ENCODE measurements around the gene NFAM1. TPM values are rescaled to one million over a fixed set of nuclear protein-coding genes. Genes with fewer than 3 reads are reported as not detected.

The NFAM1 gene
- total and polyA plus RNA-seq, 4 donors = 0.36 to 3.8 (median 2.6) TPM

- TF ChIP-seq CTCF (IDR thresholded peaks at IDR 0.05; ENCODE audit: low read depth, low read length, missing input control) = no peak
- no peak for TF ChIP-seq HNF4G (IDR thresholded peaks at IDR 0.05)
- TF ChIP-seq YY1 (IDR thresholded peaks at IDR 0.05) = no peak
Measured at GRCh38 chr22:42368379-42369249, 63.6 kb downstream of the NFAM1 start (continued).

- Histone ChIP-seq H3K36me3 (ENCODE audit: control insufficient read depth in 4 of 4, insufficient read depth in 3 of 4, low read depth in 1 of 4, low read length in 3 of 4) (no peaks in the 10 kb centered on the region), H3K9ac (ENCODE audit: low read depth in 1 of 2, low read length in 2 of 2) (no peak overlapping the region), H3K4me3 (ENCODE audit: low read depth in 1 of 3, low read length in 3 of 3) (no peak overlapping the region), H3K27ac (ENCODE audit: low read depth in 1 of 2, low read length in 2 of 2) (no peak overlapping the region), H3K4me1 (ENCODE audit: control insufficient read depth in 4 of 4, insufficient read depth in 4 of 4, low read length in 3 of 4) (peaks cover 2 to 15% (median 14%) of the 10 kb centered on the region in 4 donors), H3K9me3 (ENCODE audit: control insufficient read depth in 4 of 4, low read length in 3 of 4) (no peaks in the 10 kb centered on the region), H3K27me3 (ENCODE audit: control insufficient read depth in 4 of 4, insufficient read depth in 4 of 4, low read length in 3 of 4) (no peaks in the 10 kb centered on the region)
- WGBS = 21% methylated on average over 11 of the region's 11 CpGs
- no peak for DNase-seq (ENCODE audit: low spot score)
- TF ChIP-seq REST (IDR thresholded peaks at IDR 0.05) (no peak), RXRA (IDR thresholded peaks at IDR 0.05) (no peak), RAD21 (IDR thresholded peaks at IDR 0.05) (no peak), HNF4A (conservative IDR thresholded peaks at IDR 0.05) (no peak), NR2F2 (IDR thresholded peaks at IDR 0.05) (no peak), SP1 (IDR thresholded peaks at IDR 0.05) (no peak), EGR1 (IDR thresholded peaks at IDR 0.05; ENCODE audit: low read depth in 2 of 2) (no peak), YY1 (IDR thresholded peaks at IDR 0.05) (no peak), FOXA2 (IDR thresholded peaks at IDR 0.05) (no peak), JUND (IDR thresholded peaks at IDR 0.05) (no peak), TAF1 (conservative IDR thresholded peaks at IDR 0.05) (no peak), HNF4G (IDR thresholded peaks at IDR 0.05) (no peak), FOXA1 (IDR thresholded peaks at IDR 0.05) (no peak)
- TF ChIP-seq, protein P1, sequence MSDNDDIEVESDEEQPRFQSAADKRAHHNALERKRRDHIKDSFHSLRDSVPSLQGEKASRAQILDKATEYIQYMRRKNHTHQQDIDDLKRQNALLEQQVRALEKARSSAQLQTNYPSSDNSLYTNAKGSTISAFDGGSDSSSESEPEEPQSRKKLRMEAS (IDR thresholded peaks at IDR 0.05) = no peak
- TF ChIP-seq, protein P2, sequence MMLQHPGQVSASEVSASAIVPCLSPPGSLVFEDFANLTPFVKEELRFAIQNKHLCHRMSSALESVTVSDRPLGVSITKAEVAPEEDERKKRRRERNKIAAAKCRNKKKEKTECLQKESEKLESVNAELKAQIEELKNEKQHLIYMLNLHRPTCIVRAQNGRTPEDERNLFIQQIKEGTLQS (IDR thresholded peaks at IDR 0.05) = no peak
- TF ChIP-seq, protein P3, sequence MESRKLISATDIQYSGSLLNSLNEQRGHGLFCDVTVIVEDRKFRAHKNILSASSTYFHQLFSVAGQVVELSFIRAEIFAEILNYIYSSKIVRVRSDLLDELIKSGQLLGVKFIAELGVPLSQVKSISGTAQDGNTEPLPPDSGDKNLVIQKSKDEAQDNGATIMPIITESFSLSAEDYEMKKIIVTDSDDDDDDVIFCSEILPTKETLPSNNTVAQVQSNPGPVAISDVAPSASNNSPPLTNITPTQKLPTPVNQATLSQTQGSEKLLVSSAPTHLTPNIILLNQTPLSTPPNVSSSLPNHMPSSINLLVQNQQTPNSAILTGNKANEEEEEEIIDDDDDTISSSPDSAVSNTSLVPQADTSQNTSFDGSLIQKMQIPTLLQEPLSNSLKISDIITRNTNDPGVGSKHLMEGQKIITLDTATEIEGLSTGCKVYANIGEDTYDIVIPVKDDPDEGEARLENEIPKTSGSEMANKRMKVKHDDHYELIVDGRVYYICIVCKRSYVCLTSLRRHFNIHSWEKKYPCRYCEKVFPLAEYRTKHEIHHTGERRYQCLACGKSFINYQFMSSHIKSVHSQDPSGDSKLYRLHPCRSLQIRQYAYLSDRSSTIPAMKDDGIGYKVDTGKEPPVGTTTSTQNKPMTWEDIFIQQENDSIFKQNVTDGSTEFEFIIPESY (IDR thresholded peaks at IDR 0.05) = no peak
Measured at GRCh38 chr22:42367980-42368378, 64.2 kb downstream of the NFAM1 start.

All from liver (tissue), 9 donors.